ENCODE measurements around the gene PI16.

PI16 gene

DNA sequence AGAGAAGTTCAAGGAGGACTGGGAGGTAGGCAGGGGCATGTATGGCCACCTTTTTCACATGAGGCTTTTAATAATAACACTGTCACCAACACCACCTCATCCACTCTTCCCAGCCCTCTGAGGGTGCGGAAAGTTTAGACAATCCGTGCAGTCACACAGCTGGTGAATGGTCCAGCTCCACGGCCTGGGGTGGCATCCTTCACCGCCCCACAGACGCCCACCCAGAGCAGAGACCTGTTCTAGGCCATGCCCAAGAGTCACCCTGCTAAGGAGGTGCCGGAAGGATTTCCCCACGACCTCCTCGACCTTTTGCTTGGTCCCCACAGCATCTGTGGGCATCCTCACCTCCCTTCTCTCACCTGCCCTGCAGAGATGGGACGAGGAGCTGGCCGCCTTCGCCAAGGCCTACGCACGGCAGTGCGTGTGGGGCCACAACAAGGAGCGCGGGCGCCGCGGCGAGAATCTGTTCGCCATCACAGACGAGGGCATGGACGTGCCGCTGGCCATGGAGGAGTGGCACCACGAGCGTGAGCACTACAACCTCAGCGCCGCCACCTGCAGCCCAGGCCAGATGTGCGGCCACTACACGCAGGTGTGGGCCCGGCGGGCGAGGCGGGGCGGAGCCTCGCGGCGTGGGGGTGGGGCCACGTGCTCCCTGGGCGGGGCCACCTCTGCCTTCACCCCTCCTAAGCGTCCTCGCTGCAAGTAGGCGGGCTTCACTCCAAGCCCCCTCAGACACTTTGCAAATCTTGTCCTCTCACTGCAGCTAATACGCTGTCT, 4.4 kb downstream of the PI16 start:
- DNase-seq = no peak

- no peak for DNase-seq
Measured at GRCh38 chr6:36959555-36960250, 5.2 kb downstream of the PI16 start.

DNA sequence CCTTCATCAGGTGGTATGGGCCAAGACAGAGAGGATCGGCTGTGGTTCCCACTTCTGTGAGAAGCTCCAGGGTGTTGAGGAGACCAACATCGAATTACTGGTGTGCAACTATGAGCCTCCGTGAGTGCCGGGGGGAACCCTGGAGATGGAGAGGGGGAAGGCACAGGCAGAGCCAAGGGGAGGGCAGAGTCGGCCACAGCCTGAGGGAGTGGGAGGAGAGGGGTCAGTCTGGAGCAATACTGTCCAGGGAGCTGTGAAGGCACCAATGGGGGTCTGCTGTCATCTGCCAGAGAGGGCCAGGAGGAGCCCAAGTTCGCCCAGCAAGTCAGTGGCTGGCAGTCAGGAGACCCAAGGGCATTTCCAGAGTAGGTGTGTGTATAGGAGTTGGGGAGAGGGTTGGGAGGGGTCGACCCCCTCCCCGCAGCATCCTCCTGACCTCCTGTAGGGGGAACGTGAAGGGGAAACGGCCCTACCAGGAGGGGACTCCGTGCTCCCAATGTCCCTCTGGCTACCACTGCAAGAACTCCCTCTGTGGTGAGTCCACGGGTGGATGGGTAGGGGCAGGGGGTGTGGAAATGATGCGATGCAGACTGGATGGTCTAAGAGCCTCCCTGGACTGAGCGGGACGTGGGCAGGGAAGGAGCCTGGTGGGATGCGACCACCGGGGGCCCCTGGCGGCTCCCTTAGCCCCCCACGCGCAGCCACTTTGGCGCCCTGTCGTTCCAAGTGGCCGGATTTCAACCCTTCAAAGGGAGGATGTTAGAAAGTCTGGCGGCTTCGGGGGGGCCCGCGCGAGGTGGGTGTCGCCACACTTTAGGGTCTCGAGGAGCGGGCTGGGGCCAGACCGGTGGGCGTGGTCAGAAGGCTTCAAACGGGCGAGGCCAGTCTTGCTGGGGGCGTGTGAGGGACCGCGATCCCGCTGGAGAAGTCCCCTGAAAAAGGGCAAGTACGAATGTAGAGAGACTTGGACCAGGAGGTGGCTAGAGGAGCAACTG, 7.2 kb downstream of the PI16 start:
- DNase-seq = no peak

GRCh38 chr6:36962874-36963273, 8.3 kb downstream of the PI16 start:
- DNase-seq = peak; percentile 47

GRCh38 chr6:36963451-36964290, 9.1 kb downstream of the PI16 start:
- peak; percentile 15 for DNase-seq

DNA sequence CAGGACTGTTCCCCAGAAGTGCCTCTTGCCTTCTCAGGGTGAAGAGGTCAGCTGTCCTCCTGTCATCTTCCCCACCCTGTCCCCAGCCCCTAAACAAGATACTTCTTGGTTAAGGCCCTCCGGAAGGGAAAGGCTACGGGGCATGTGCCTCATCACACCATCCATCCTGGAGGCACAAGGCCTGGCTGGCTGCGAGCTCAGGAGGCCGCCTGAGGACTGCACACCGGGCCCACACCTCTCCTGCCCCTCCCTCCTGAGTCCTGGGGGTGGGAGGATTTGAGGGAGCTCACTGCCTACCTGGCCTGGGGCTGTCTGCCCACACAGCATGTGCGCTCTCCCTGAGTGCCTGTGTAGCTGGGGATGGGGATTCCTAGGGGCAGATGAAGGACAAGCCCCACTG, 9.8 kb downstream of the PI16 start:
- DNase-seq = no peak

- DNase-seq = no peak
Measured at GRCh38 chr6:36964908-36965307, 10.4 kb downstream of the PI16 start.

DNA sequence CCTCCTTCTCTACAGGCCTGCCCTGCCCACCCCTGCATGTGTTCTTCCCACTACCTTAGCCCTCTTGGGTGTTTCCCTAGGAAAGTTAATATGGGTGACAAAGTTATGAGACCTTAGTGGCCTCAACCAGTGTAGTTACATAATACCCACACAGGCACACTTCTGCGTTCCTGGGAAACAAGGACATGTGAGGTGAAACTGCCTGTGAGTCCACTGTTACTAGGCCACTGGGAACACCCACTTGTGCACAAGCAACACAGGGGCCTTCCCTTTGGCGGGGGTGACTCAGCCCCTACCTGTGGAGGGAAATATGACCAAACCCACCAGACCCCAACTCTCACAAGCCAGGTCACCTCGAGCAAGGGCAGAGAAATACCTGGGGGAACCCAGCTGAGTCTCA, 12.8 kb downstream of the PI16 start:
- DNase-seq = no peak

DNA sequence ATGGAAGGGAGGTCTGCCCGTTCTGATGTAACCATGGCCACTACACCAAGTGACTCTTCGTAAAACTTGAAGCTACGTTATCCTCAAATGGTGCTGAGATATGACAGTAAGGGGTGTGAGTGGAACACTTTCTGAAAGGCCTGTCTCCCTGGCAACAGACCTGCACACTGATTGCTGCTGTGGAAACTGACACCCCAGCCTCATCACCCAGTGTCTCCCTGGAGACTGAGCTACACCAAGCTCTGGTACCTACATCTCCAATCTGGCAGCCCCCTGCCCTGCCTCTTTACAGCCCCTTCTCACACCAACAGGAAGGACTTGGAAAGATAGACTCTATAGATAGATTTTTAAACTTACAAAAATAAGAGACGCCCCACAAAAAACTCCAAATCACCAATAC, 13.2 kb downstream of the PI16 start:
- DNase-seq = no peak

- DNase-seq = no peak
Measured at GRCh38 chr6:36968266-36968977, 13.9 kb downstream of the PI16 start.

DNA sequence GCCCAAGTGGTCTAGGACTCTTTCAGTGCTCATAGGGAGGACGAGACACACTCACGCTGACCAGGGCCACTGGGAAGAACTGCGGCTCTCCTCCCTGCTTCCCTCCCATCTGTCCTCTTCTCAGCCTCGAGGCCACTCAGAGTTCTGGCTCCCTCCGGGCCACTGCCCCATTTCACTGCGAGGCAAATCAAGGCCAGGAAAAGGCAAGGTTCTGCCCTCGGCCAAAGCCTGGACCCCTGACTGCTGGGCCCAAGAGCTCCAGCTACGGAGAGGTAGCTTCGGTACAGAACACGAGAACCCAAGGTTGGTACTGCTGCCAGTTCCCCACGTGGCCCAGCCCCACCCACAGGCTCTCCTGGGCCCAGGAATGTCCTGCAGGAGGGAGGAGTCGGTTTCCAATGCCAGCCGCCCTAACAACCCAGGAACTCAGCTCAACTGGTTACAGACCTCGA, 14.7 kb downstream of the PI16 start:
- DNase-seq = no peak

GRCh38 chr6:36969988-36970891, 15.7 kb downstream of the PI16 start:
- DNase-seq = no peak

- DNase-seq = no peak
Measured at GRCh38 chr6:36970892-36971842, 16.6 kb downstream of the PI16 start.

DNA sequence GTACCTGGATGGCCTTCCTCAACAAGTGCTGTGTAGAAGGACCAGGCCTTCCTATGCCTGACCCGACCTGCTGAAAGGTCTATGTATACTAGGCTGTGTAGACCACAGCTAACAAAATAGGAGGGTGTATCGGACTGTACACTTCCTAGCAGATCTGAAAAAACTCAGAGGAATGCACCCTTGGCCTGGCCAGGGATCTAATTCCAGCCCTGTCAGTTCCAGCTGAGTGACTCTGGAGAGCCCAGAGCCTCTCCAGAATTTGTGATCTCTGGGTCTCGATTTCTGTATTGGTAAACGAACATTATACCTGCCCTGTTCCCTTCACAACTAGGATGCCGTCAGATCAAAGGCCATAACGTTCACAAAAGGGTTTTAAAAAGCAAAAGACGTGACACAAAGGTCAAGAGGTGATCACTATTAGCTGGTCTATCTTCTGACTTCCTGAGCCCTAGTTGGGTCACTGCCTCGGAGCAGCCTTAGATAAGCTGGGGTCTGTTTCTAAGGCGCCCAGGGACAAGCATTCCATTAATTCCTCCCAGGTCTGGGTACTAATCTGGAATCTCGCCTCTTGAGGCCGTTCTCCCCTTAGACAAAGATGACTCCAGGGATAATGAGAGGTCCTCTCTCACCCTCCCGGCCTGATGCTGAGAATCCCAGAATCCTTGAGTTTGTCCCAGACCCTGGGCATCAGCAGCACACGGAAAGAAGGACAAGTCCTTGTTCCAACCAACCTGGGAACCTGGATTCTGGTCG, 17.6 kb downstream of the PI16 start:
- no peak for DNase-seq

- no peak for DNase-seq
Measured at GRCh38 chr6:36973190-36973589, 18.7 kb downstream of the PI16 start.

DNA sequence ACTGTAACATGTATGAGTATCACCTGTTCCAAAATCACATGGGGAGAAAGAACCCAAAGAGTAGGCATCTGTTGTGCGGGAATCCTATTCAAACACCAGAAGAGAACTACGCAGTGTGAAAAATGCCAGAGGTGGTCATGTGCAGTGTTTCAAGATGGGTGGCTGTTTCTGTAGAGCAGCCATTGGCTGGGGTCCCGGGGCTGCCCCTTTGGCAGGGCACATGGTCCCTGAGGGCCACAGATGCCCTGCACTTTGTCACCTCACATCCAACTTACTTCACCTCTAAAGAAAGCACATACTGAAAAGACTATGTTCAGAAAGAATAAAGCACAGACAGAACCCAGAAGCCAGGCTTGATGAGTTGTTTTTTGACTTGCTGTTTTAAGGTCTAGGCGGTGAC, 19.1 kb downstream of the PI16 start:
- no peak for DNase-seq

DNA sequence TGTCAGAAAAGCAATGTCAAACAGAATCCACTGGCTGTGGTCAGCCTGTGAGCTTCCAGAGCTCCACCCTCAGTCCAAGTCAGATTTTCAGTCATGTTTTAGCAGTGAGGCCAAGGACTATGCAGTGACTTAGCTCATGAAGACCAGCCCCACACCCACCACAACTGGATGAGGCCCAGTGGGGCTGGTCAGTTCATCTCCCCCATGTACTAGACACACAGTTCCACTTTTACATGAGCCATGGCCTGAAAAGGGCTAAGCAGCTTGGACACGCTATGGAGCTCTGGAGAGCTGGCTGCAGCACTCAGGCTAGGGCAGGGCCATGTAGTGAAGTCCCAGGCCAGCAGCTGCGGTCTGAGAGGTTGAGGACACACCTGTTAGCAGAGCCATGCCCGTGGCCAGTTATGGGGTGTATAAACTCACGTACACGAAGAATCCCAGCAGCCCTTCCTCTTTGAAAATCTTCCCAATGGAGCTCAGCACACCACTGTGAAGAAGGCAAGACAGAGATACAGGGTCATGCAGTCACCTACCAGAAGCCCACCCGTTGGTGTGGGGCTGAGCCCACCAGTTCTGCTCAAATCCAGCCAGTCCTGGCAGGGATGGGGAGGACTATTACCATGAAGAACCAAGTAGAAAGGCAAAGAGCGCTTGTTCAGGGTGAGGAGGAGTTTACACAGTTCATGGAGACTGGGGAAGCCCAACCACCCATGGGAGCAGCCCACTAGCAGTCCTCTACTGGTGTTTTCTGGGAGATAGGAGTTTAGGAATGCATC, 20.9 kb downstream of the PI16 start:
- DNase-seq = no peak

- no peak for DNase-seq
Measured at GRCh38 chr6:36976007-36976264, 21.4 kb downstream of the PI16 start.

All from fibroblast of skin of scalp (primary cell).